ENCODE data around the gene DICER1. TPM values are rescaled to one million over a fixed set of nuclear protein-coding genes. Genes with fewer than 3 reads are reported as not detected.

Gene DICER1
- total and polyA plus RNA-seq, 7 donors = 7.2 to 41.5 (median 30.7) TPM

DNA sequence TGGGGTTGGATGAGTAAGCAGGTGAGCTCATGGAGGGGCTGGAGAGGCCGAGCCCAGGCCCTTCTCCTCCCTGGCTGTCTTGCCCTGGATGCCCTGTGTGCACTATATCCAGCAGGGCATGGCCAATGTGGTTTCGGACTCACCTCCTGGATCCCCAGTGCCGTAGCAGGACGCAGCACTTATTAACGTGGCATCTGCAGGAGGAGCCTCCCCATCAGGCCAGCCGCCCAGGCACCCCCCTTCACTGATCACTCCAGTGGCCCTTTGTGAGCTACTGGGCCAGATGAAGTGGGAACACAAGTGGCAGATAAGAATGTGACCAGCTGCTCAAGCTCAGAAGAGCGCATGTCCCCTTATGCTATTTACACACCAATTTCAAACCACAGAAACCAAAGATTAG is 43.1 kb upstream of the DICER1 start:
- ATAC-seq (no peak), DNase-seq (no peak)
- Histone ChIP-seq H3K27ac (no peak overlapping the region), H3K36me3 (ENCODE audit: insufficient read depth in 1 of 2, low read depth in 1 of 2) (peaks cover 0 to 6% of the 10 kb centered on the region in 2 donors), H3K4me3 (no peak overlapping the region), H3K27me3 (ENCODE audit: insufficient read depth in 3 of 3, low read length in 2 of 3) (no peaks in the 10 kb centered on the region), H3K4me1 (no peaks in the 10 kb centered on the region), H3K9me3 (peaks cover 3% of the 10 kb centered on the region)
- 52 to 66% (median 57%) methylated on average over 7 of the region's 7 CpGs for WGBS, 3 donors
- intact Hi-C loops (cut with DNase I) = no loop called here
- TF ChIP-seq, protein P1, sequence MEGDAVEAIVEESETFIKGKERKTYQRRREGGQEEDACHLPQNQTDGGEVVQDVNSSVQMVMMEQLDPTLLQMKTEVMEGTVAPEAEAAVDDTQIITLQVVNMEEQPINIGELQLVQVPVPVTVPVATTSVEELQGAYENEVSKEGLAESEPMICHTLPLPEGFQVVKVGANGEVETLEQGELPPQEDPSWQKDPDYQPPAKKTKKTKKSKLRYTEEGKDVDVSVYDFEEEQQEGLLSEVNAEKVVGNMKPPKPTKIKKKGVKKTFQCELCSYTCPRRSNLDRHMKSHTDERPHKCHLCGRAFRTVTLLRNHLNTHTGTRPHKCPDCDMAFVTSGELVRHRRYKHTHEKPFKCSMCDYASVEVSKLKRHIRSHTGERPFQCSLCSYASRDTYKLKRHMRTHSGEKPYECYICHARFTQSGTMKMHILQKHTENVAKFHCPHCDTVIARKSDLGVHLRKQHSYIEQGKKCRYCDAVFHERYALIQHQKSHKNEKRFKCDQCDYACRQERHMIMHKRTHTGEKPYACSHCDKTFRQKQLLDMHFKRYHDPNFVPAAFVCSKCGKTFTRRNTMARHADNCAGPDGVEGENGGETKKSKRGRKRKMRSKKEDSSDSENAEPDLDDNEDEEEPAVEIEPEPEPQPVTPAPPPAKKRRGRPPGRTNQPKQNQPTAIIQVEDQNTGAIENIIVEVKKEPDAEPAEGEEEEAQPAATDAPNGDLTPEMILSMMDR (IDR thresholded peaks at IDR 0.05) = no peak

DNA sequence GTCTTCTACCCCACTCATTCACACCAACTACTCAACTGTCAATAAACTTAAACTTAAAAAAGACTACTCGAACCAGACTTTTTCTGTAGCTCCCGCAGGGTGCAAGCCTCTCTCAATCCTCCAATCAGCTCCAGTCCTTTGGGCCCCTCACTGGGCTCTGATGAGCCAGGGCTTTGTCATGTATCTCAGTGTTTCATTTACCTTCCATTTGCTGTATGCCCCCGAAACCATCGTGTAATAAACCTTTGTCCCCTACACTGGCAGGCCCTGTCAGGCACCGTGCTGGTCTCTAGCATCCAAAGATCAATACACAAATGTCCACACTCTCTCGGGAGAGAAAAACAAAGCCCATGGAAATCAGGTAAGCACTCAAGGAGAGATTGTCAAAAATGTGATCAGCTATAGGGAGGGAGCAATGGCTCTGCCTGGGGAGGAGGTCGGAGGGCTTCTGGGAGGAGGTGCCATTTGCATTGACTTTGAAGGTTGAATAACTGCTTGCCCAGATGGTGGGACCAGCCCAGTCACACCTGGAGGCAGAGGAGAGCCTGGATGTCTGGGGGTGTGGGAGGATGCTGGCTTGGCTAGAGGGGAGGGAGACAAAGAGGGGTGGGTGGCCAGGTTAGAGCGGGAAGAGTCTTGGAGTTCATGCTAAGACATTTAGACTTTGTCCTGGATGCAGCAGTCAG is 42.1 kb upstream of the DICER1 start:
- no peaks in the 10 kb centered on the region for H3K4me1 ChIP-seq
- 86 to 90% (median 86%) methylated on average over 8 of the region's 8 CpGs for WGBS, 3 donors
- DNase-seq = no peak
- no peak overlapping the region for H3K4me3 ChIP-seq
- H3K9me3 ChIP-seq = no peaks in the 10 kb centered on the region
- intact Hi-C loops (cut with DNase I) = loop anchor here in 1 of 2 donors (5.0 kb wide), 1 partner anchor 507 kb away; no protein-coding TSS in a partner anchor
- peaks cover 0 to 6% of the 10 kb centered on the region in 2 donors for H3K36me3 ChIP-seq (ENCODE audit: insufficient read depth in 1 of 2, low read depth in 1 of 2)
- no peak for ATAC-seq
- H3K27me3 ChIP-seq (ENCODE audit: insufficient read depth in 3 of 3, low read length in 2 of 3) = no peaks in the 10 kb centered on the region
- H3K27ac ChIP-seq = no peak overlapping the region
- TF ChIP-seq, protein P1 (IDR thresholded peaks at IDR 0.05) = no peak

DNA sequence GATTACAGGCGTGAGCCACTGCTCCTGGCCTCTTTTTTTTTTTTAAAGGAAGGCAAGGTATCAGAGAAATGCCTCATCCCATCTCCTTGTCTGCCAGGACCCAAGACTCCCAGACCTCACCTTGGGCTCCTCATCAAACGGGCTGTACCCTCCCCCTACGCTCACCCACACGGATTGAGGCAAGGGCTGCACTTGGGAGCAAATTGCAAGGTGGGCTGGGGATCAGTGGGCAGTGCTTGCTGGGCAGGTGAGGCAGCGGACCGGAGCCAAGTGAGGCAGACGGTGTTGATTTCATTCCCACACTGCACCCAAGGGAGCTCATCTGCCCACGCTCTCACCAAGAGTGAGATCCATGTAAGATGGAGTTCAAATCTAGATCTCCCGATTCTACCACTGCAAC is 41.0 kb upstream of the DICER1 start:
- H3K36me3 ChIP-seq (ENCODE audit: insufficient read depth in 1 of 2, low read depth in 1 of 2) = no peaks in the 10 kb centered on the region
- no peak overlapping the region for H3K4me3 ChIP-seq
- H3K4me1 ChIP-seq = no peaks in the 10 kb centered on the region
- DNase-seq (no peak), ATAC-seq (no peak)
- intact Hi-C loops (cut with DNase I) = loop anchor here in 1 of 2 donors (5.0 kb wide), 1 partner anchor 506 kb away; no protein-coding TSS in a partner anchor
- 94 to 99% (median 94%) methylated on average over 9 of the region's 9 CpGs for WGBS, 3 donors
- no peaks in the 10 kb centered on the region for H3K27me3 ChIP-seq (ENCODE audit: insufficient read depth in 3 of 3, low read length in 2 of 3)
- TF ChIP-seq, protein P1 (IDR thresholded peaks at IDR 0.05) = no peak
- H3K9me3 ChIP-seq = no peaks in the 10 kb centered on the region
- H3K27ac ChIP-seq = no peak overlapping the region

DNA sequence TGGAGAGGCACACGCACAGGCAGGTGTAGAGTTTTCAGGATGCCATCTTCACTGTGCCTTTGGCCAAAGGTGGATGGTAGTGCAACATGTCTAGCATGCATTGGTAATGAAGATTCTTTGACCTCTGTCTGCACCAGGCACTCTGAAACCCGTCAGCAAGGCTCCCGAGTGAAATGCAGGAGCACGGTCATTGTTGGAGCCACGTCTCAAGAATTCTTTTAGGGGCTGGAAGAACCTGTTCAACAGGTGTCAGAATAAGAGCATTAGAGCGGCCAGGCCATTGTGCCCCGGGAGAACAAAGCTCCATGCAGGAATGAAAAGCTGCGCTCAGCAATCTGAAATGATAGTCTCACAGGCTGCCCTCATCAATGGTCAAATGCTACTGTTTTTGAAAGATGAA is 40.2 kb upstream of the DICER1 start:
- no peaks in the 10 kb centered on the region for H3K9me3 ChIP-seq
- no peak overlapping the region for H3K27ac ChIP-seq
- intact Hi-C loops (cut with DNase I) = loop anchor here in 1 of 2 donors (5.0 kb wide), 1 partner anchor 505 kb away; no protein-coding TSS in a partner anchor
- no peak overlapping the region for H3K4me3 ChIP-seq
- 87 to 90% (median 88%) methylated on average over 8 of the region's 8 CpGs for WGBS, 3 donors
- no peaks in the 10 kb centered on the region for H3K36me3 ChIP-seq (ENCODE audit: insufficient read depth in 1 of 2, low read depth in 1 of 2)
- no peaks in the 10 kb centered on the region for H3K4me1 ChIP-seq
- no peak for ATAC-seq
- TF ChIP-seq, protein P1 (IDR thresholded peaks at IDR 0.05) = no peak
- H3K27me3 ChIP-seq (ENCODE audit: insufficient read depth in 3 of 3, low read length in 2 of 3) = no peaks in the 10 kb centered on the region
- no peak for DNase-seq

All from psoas muscle (tissue), 8 donors.